ENCODE results near the gene UROS. TPM values are rescaled to one million over a fixed set of nuclear protein-coding genes. Genes with fewer than 3 reads are reported as not detected.

The UROS gene
- total and polyA plus RNA-seq, 2 donors (not counting 3 experiments of a cell fraction or from before 2014, with no cell fraction given): 38.4 to 42.0 TPM

GRCh38 chr10:125769175-125769574 is 53.9 kb downstream of the UROS start:
- CTCF ChIA-PET: no interaction called here
- no peaks in the 10 kb centered on the region for H3K4me1 ChIP-seq (ENCODE audit: control insufficient read depth, extremely low read depth, insufficient read depth, low read length)

More at GRCh38 chr10:125769175-125769574, 53.9 kb downstream of the UROS start:
- no peaks in the 10 kb centered on the region for H3K79me2 ChIP-seq (ENCODE audit: control insufficient read depth, insufficient read depth, low read length)
- no peak overlapping the region for H3K27ac ChIP-seq (ENCODE audit: insufficient read depth, low read depth, low read length)
- POLR2A ChIA-PET: no interaction called here
- intact Hi-C loops (cut with micrococcal nuclease) (no loop called here), dilution Hi-C loops (cut with MboI; ENCODE audit: extremely low pct_ligation_motif_present, low sequenced_read_pairs) (no loop called here)
- H3K9me1 ChIP-seq (replicated peaks; ENCODE audit: control insufficient read depth, extremely low read depth, insufficient read depth, low read length): no peaks in the 10 kb centered on the region
- H3K4me2 ChIP-seq (ENCODE audit: insufficient read depth, low read length): no peak overlapping the region
- DNase-seq (ENCODE audit: low read depth, low spot score) (no peak), FAIRE-seq (no peak)
- H3K9ac ChIP-seq (replicated peaks; ENCODE audit: extremely low read depth, insufficient read depth, low read length): no peak overlapping the region
- H4K20me1 ChIP-seq (replicated peaks; ENCODE audit: control insufficient read depth, extremely low read depth, insufficient read depth, low read length): no peaks in the 10 kb centered on the region
- BruUV-seq (replicated peaks): no TSS peak
- no peak overlapping the region for H2AFZ ChIP-seq (ENCODE audit: low read depth, low read length)
- H3K36me3 ChIP-seq (ENCODE audit: control insufficient read depth in 2 of 2, extremely low read depth in 1 of 2, insufficient read depth in 2 of 2, low read length in 2 of 2): peaks cover 2% of the 10 kb centered on the region in 2 experiments
- TF ChIP-seq JUN (IDR thresholded peaks at IDR 0.05; ENCODE audit: borderline replicate concordance, insufficient read depth, insufficient read length, low read depth) (no peak), MYC (IDR thresholded peaks at IDR 0.05; ENCODE audit: low read depth, low read length) (no peak), POLR2AphosphoS5 (IDR thresholded peaks at IDR 0.05; ENCODE audit: insufficient read depth, low read depth, low read length) (no peak), FOS (IDR thresholded peaks at IDR 0.05; ENCODE audit: borderline replicate concordance, insufficient read depth, low read length) (no peak), CTCF (IDR thresholded peaks at IDR 0.05; ENCODE audit: extremely low read depth in 1 of 2, insufficient read depth in 1 of 2, low read depth in 1 of 2, low read length in 2 of 2) (no peak), POLR2A (IDR thresholded peaks at IDR 0.05; ENCODE audit: low read depth, low read length) (no peak), MAX (IDR thresholded peaks at IDR 0.05; ENCODE audit: insufficient read depth, insufficient read length) (no peak), GATA2 (IDR thresholded peaks at IDR 0.05; ENCODE audit: insufficient read depth, insufficient read length, low read depth, low read length) (no peak), EZH2 (IDR thresholded peaks at IDR 0.05; ENCODE audit: borderline replicate concordance, low read depth, low read length, severe bottlenecking) (no peak)
- no peak overlapping the region for H3K4me3 ChIP-seq (replicated peaks in 1 of 3; ENCODE audit: insufficient read depth in 1 of 3, low read depth in 1 of 3, low read length in 3 of 3)
- no peaks in the 10 kb centered on the region for H3K9me3 ChIP-seq (replicated peaks; ENCODE audit: control insufficient read depth, insufficient read depth, low read length)
- no peaks in the 10 kb centered on the region for H3K27me3 ChIP-seq (ENCODE audit: control insufficient read depth in 2 of 2, insufficient read depth in 2 of 2, low read length in 2 of 2)

Measured in endothelial cell of umbilical vein (primary cell).